H1 (cell line): ENCODE measurements around the gene PDE5A. TPM values are rescaled to one million over a fixed set of nuclear protein-coding genes. Genes with fewer than 3 reads are reported as not detected.

ENCODE experiments used
- CTCF ChIA-PET: fragments of 300-600 bp; sonication (Branson Sonifier 250); formaldehyde crosslinking; loops from one replicate; lab custom pipeline; 2021; ENCODE audit not compliant: partially characterized antibody; lab: Charles Lee
- POLR2A ChIA-PET: fragments of 300-600 bp; sonication (Branson Sonifier 250); formaldehyde crosslinking; loops from one replicate; lab custom pipeline; 2021; ENCODE audit warnings: inconsistent platforms; ENCODE audit not compliant: partially characterized antibody; lab: Charles Lee
- DNase-seq, 2 experiments: peaks; one replicate each; pipeline versions ENCODE4 v3.0.0 to v3.0.0-alpha.2; 2010 to 2022; ENCODE audit warnings: low spot score in 2 of 2, low read depth in 1 of 2, mixed read lengths in 1 of 2
- FAIRE-seq: peaks from 2 replicates; lab custom pipeline; 2011; peaks lifted over from hg19 to GRCh38; lab: Jason Lieb, UNC
- H2AFZ ChIP-seq: 2 replicates; pipeline ENCODE4 v1.8.1; 2012; ENCODE audit warnings: low read length, inconsistent platforms
- H2AK5ac ChIP-seq: 2 replicates; pipeline ENCODE4 v1.6.1; 2013; ENCODE audit warnings: low read depth, low read length
- H2BK120ac ChIP-seq: replicated peaks from 2 replicates; pipeline ENCODE3; 2013; ENCODE audit warnings: low read depth, low read length, inconsistent platforms
- H2BK12ac ChIP-seq: 2 replicates; pipeline ENCODE4 v1.6.1; 2013; ENCODE audit warnings: low read depth, low read length
- H2BK15ac ChIP-seq: 2 replicates; pipeline ENCODE4 v1.6.1; 2013; ENCODE audit warnings: low read length
- H2BK20ac ChIP-seq: 2 replicates; pipeline ENCODE4 v1.6.1; 2013; ENCODE audit warnings: low read length
- H2BK5ac ChIP-seq: 2 replicates; pipeline ENCODE4 v1.6.1; 2013; ENCODE audit warnings: low read depth, low read length
- H3K14ac ChIP-seq: 2 replicates; pipeline ENCODE4 v1.6.1; 2013; ENCODE audit warnings: inconsistent platforms; ENCODE audit not compliant: insufficient read length
- H3K18ac ChIP-seq: 2 replicates; pipeline ENCODE4 v1.6.1; 2013; ENCODE audit warnings: low read length; ENCODE audit errors: extremely low read depth
- H3K23ac ChIP-seq: 2 replicates; pipeline ENCODE4 v1.6.1; 2013; ENCODE audit warnings: inconsistent platforms; ENCODE audit not compliant: insufficient read length
- H3K23me2 ChIP-seq: 2 replicates; pipeline ENCODE4 v1.6.1; 2013; ENCODE audit warnings: low read depth, low read length
- H3K27ac ChIP-seq: 2 replicates; pipeline ENCODE4 v1.6.1; 2011; ENCODE audit warnings: low read depth, low read length, inconsistent platforms
- H3K27me3 ChIP-seq, 4 experiments: replicated peaks in 1 of 4; 1 replicate in 1 of 4; 2 replicates in 3 of 4; pipeline versions ENCODE4 v1.6.1 to v1.8.1; 2011 to 2013; ENCODE audit warnings: low read length in 3 of 4, mild to moderate bottlenecking in 3 of 4, inconsistent platforms in 2 of 4, mixed read lengths in 2 of 4, moderate library complexity in 1 of 4; ENCODE audit not compliant: control insufficient read depth in 3 of 4, insufficient read depth in 3 of 4; ENCODE audit errors: extremely low read depth in 1 of 4
- H3K36me3 ChIP-seq, 4 experiments: 2 replicates each; pipeline versions ENCODE4 v1.6.1 to v1.8.1; 2011 to 2013; ENCODE audit warnings: mild to moderate bottlenecking in 4 of 4, low read length in 3 of 4, moderate library complexity in 2 of 4, control low read depth in 1 of 4, inconsistent platforms in 1 of 4; ENCODE audit not compliant: insufficient read depth in 4 of 4, control insufficient read depth in 2 of 4
- H3K4ac ChIP-seq: replicated peaks from 2 replicates; pipeline ENCODE3; 2013; ENCODE audit warnings: low read length, low read depth, mixed read lengths, inconsistent platforms; ENCODE audit not compliant: insufficient read length
- H3K4me1 ChIP-seq, 4 experiments: replicated peaks in 1 of 4; 1 replicate in 1 of 4; 2 replicates in 3 of 4; pipeline versions ENCODE4 v1.6.1 to v1.8.1; 2011 to 2013; ENCODE audit warnings: low read length in 3 of 4, inconsistent platforms in 2 of 4, mixed read lengths in 1 of 4; ENCODE audit not compliant: insufficient read depth in 4 of 4, control insufficient read depth in 3 of 4
- H3K4me2 ChIP-seq, 2 experiments: 2 replicates each; pipeline versions ENCODE4 v1.6.1 to v1.8.1; 2011 to 2013; ENCODE audit warnings: low read depth in 2 of 2, low read length in 2 of 2, control low read depth in 1 of 2, inconsistent platforms in 1 of 2, mild to moderate bottlenecking in 1 of 2; ENCODE audit not compliant: insufficient read depth in 1 of 2
- H3K4me3 ChIP-seq, 4 experiments: fragments of 200-600, 300-600 bp in 1 of 4; sonication (generic), shearing (Covaris generic), sonication (Bioruptor Twin) in 1 of 4; 2 replicates each; pipeline versions ENCODE4 v1.5.1 to v1.8.1; 2011 to 2016; ENCODE audit warnings: low read length in 4 of 4, low read depth in 3 of 4, control low read depth in 2 of 4, inconsistent platforms in 2 of 4, mild to moderate bottlenecking in 2 of 4, mixed read lengths in 1 of 4, moderate library complexity in 1 of 4; ENCODE audit not compliant: insufficient read depth in 2 of 4; ENCODE audit errors: extremely low read depth in 1 of 4
- H3K56ac ChIP-seq: replicated peaks from 2 replicates; pipeline ENCODE3; 2013; ENCODE audit warnings: low read depth, mild to moderate bottlenecking, mixed read lengths, low read length, inconsistent platforms; ENCODE audit not compliant: insufficient read length
- H3K79me1 ChIP-seq: 2 replicates; pipeline ENCODE4 v1.6.1; 2013; ENCODE audit warnings: low read depth, low read length, control low read depth
- H3K79me2 ChIP-seq, 2 experiments: 2 replicates each; pipeline versions ENCODE4 v1.6.1 to v1.8.1; 2012 to 2013; ENCODE audit warnings: low read length in 2 of 2, mild to moderate bottlenecking in 2 of 2, inconsistent platforms in 1 of 2; ENCODE audit not compliant: insufficient read depth in 2 of 2, control insufficient read depth in 1 of 2
- H3K9ac ChIP-seq, 4 experiments: replicated peaks in 1 of 4; 1 replicate in 1 of 4; 2 replicates in 3 of 4; pipeline versions ENCODE4 v1.6.1 to v1.8.1; 2011 to 2013; ENCODE audit warnings: low read depth in 3 of 4, low read length in 3 of 4, control low read depth in 2 of 4, mild to moderate bottlenecking in 2 of 4, moderate library complexity in 2 of 4, inconsistent platforms in 1 of 4; ENCODE audit errors: extremely low read depth in 1 of 4
- H3K9me3 ChIP-seq, 2 experiments: 2 replicates each; pipeline versions ENCODE4 v1.6.1 to v1.8.1; 2012 to 2013; ENCODE audit warnings: mild to moderate bottlenecking in 2 of 2, moderate library complexity in 2 of 2, control low read depth in 1 of 2, inconsistent platforms in 1 of 2, low read depth in 1 of 2, low read length in 1 of 2, mixed read lengths in 1 of 2; ENCODE audit not compliant: insufficient read depth in 2 of 2
- H4K20me1 ChIP-seq, 2 experiments: replicated peaks in 1 of 2; 2 replicates each; pipeline versions ENCODE3 to v1.8.1; 2011 to 2013; ENCODE audit warnings: inconsistent platforms in 2 of 2, low read length in 2 of 2, mild to moderate bottlenecking in 1 of 2; ENCODE audit not compliant: insufficient read depth in 2 of 2, control insufficient read depth in 1 of 2
- H4K5ac ChIP-seq: 2 replicates; pipeline ENCODE4 v1.6.1; 2013; ENCODE audit warnings: low read length, low read depth, mixed read lengths, inconsistent platforms; ENCODE audit not compliant: insufficient read length
- H4K8ac ChIP-seq: 2 replicates; pipeline ENCODE4 v1.8.0; 2013; ENCODE audit warnings: mild to moderate bottlenecking, moderate library complexity, low read length, inconsistent platforms; ENCODE audit not compliant: insufficient read depth; ENCODE audit errors: extremely low read depth
- H4K91ac ChIP-seq: replicated peaks from 2 replicates; pipeline ENCODE3; 2013; ENCODE audit warnings: low read length, mixed read lengths, inconsistent platforms; ENCODE audit not compliant: insufficient read length
- GTF2F1 ChIP-seq: IDR thresholded peaks from 2 replicates; pipeline ENCODE4 v1.6.1; 2012; ENCODE audit warnings: low read depth, low read length, improper control_type of control experiment, borderline replicate concordance
- KDM4A ChIP-seq: IDR thresholded peaks from one replicate; pipeline ENCODE4 v1.7.1; 2012; ENCODE audit warnings: low read depth, mild to moderate bottlenecking, moderate library complexity, low read length, inconsistent platforms; ENCODE audit not compliant: severe bottlenecking
- POU5F1 ChIP-seq: IDR thresholded peaks from 2 replicates; pipeline ENCODE4 v1.6.1; 2011; ENCODE audit warnings: low read depth, mild to moderate bottlenecking, low read length, moderate library complexity
- SAP30 ChIP-seq: fragments of 300-600 bp; sonication (generic); IDR thresholded peaks from 2 replicates; pipeline ENCODE4 v1.7.1; 2012; ENCODE audit warnings: low read length, moderate library complexity, mild to moderate bottlenecking, inconsistent platforms; ENCODE audit not compliant: insufficient read depth, insufficient replicate concordance
- SIN3A ChIP-seq, 2 experiments: IDR thresholded peaks in 1 of 2; conservative IDR thresholded peaks in 1 of 2; 2 replicates each; pipeline ENCODE4 v1.6.1; 2011 to 2012; ENCODE audit warnings: low read length in 2 of 2, improper control_type of control experiment in 1 of 2, low read depth in 1 of 2, mild to moderate bottlenecking in 1 of 2
- SP1 ChIP-seq: IDR thresholded peaks from 2 replicates; pipeline ENCODE4 v1.6.1; 2011; ENCODE audit warnings: low read depth, low read length
- TCF12 ChIP-seq: IDR thresholded peaks from 2 replicates; pipeline ENCODE4 v1.6.1; 2011; ENCODE audit warnings: low read depth, mild to moderate bottlenecking, low read length
- WGBS, 2 experiments: shearing (Covaris generic) in 1 of 2; methylation state at CpG; one replicate each; pipeline versions ENCODE4 v1.1.6 to v1.1.7; 2013 to 2015; ENCODE audit warnings: low lambda C conversion rate in 2 of 2, mixed read lengths in 2 of 2, inconsistent platforms in 1 of 2, low coverage in 1 of 2, missing lambda C conversion rate in 1 of 2; ENCODE audit not compliant: insufficient replicate concordance in 2 of 2, insufficient coverage in 1 of 2, insufficient read length in 1 of 2; ENCODE audit errors: extremely low coverage in 1 of 2, missing lambda C conversion rate in 1 of 2; 5-methylcytosine and 5-hydroxymethylcytosine counted together
- long read RNA-seq, 2 experiments: library from RNA in 1 of 2; library from capped mRNA in 1 of 2; stranded (forward); transcript quantifications; one replicate each; pipeline ENCODE4 v2.0.0, GENCODE V29; 2021; ENCODE audit warnings: inconsistent platforms in 1 of 2
- polyA minus RNA-seq, 3 experiments: library from RNA; depleted of rRNA, polyadenylated mRNA; stranded (reverse); fragments of >200 nt; gene quantifications; 1 replicate in 2 of 3; 2 replicates in 1 of 3; pipeline ENCODE4 v1.2.3, GENCODE V29; 2011
- polyA plus RNA-seq, 7 experiments: library from polyadenylated mRNA; depleted of rRNA in 3 of 7; stranded (reverse) in 5 of 7; unstranded in 2 of 7; fragments of >200 nt in 5 of 7; fragments of 200-250 nt in 2 of 7; gene quantifications; 1 replicate in 5 of 7; 2 replicates in 1 of 7; 4 replicates in 1 of 7; pipeline versions ENCODE4 v1.2.1 to v1.2.3, GENCODE V29; 2011 to 2013; ENCODE audit warnings: missing spikeins in 2 of 7, mixed read lengths in 2 of 7
- total RNA-seq: library from RNA; stranded (reverse); fragmentation: NEBNext Ultra II Directional; extraction: Animal tissue kit (Norgen Biotek cat#: 25700); gene quantifications from 2 replicates; pipeline ENCODE4 v1.2.1, GENCODE V29; 2021

Gene PDE5A
- total RNA-seq = 29.5 and 32.4 TPM in 2 replicates
- polyA plus RNA-seq (2011; rRNA removed) = 3.4 and 5.6 TPM in 2 replicates
- polyA plus RNA-seq (2011; cell fraction: cytosol; rRNA removed) = 8.1 TPM
- 10.9 TPM for polyA plus RNA-seq (2011; cell fraction: nucleus; rRNA removed)
- 6.9 to 13.7 TPM (median 12.9 TPM) in 4 replicates for polyA plus RNA-seq (2012, experiment 1 of 2)
- polyA plus RNA-seq (2012, experiment 2 of 2) = 0.59 TPM
- polyA plus RNA-seq (2013, experiment 1 of 2) = 11.6 TPM
- polyA plus RNA-seq (2013, experiment 2 of 2) = 12.1 TPM
- 55.2 and 66.1 TPM in 2 replicates for polyA minus RNA-seq (2011; rRNA and poly(A)+ RNA removed)
- polyA minus RNA-seq (2011; cell fraction: cytosol; rRNA and poly(A)+ RNA removed) = 26.3 TPM
- polyA minus RNA-seq (2011; cell fraction: nucleus; rRNA and poly(A)+ RNA removed) = 114 TPM
- long read RNA-seq, experiment 1, full-length matches to known transcripts = 1 of 20 reads
- long read RNA-seq, experiment 1, partial matches to known transcripts = 7 of 20 reads
- long read RNA-seq, experiment 1, other reads (novel, unspliced or antisense) = 12 of 20 reads
- long read RNA-seq, experiment 2, full-length matches to known transcripts = 2 of 8 reads
- long read RNA-seq, experiment 2, partial matches to known transcripts = 4 of 8 reads
- long read RNA-seq, experiment 2, other reads (novel, unspliced or antisense) = 2 of 8 reads

DNA sequence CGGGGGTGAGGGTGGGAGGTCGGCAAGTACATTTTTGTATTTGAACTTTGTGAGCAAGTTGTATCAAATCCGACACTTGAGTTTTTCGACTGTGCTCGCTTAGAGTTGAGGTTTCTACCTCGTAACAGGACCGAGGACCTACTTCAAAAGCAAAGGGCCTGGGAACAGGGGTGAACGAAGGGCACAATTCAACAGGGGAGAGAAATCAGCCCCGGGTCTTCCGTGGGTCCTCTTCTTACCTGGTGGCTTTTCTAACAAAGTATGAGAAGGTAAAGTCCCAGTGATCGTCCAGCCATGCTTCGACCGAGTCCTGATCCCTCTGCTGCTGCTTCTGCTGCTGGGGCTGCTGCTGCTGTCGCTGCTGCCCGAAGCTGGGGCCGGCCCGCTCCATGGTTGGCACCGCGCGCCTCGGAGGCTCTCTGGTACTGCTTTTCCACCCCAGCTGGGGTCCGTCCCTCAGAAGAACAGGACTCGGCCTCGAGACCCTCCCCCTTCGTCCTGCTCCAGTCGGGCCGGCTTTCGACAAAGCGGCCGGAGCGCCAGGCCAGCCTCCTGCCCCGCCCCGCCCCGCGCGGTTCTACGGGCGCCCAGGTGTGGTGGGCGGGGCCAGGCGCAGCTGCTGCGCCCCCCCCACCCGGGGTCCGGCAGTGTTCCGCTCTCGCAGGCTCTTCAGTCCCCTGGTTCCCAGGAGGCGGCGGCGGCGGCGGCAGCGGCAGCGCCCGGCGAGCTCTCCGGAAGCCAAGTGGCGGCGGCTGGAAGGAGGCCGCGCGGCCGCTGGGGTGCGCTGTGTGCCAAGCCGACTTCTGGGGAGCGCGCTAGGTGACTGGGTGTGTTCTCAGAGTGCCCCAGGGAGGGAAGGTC is at the start of gene PDE5A:
Gene PDE5A, minus strand, starts transcription at position 524 of the 861 bp plus-strand sequence. Its CDS starts 133 bp downstream, at position 391.
- ChIA-PET CTCF (interaction anchor here (0.5 to 3.1 kb wide), 38 partner anchors 8 to 663 kb away, joined by 3 to 23 read pairs (median 4); no protein-coding TSS in a partner anchor), POLR2A (interaction anchor here (0.6 to 2.9 kb wide), 12 partner anchors 15 to 428 kb away, joined by 3 to 10 read pairs (median 3); no protein-coding TSS in a partner anchor)
- DNase-seq (peak; percentile 79 to 91), FAIRE-seq (no peak)
- no peak within 1 kb of the TSS for H3K14ac ChIP-seq
- H3K23me2 ChIP-seq = no peaks in the 10 kb centered on the region; the same call in 1 of the 2 replicates
- H2AFZ ChIP-seq = peak within 1 kb of the TSS; percentile 97
- peak within 1 kb of the TSS; percentile 80 to 87 for H3K4me2 ChIP-seq
- H3K23ac ChIP-seq = no peak within 1 kb of the TSS
- H3K27ac ChIP-seq = peak within 1 kb of the TSS; percentile 73; the same call in 1 of the 2 replicates
- H4K8ac ChIP-seq = peak within 1 kb of the TSS; percentile 97
- H3K9me3 ChIP-seq = no peaks in the 10 kb centered on the region
- no peak within 1 kb of the TSS for H2BK20ac ChIP-seq
- no peaks in the 10 kb centered on the region for H3K27me3 ChIP-seq
- H3K79me1 ChIP-seq = no peaks in the 10 kb centered on the region
- peaks cover 4% of the 10 kb centered on the region in 2 experiments for H4K20me1 ChIP-seq
- no peak within 1 kb of the TSS for H2AK5ac ChIP-seq
- H4K91ac ChIP-seq = peak within 1 kb of the TSS; percentile 36
- peaks cover 7 to 29% of the 10 kb centered on the region in 2 experiments; a peak in 3 of 4 replicates for H3K79me2 ChIP-seq
- peak within 1 kb of the TSS; percentile 75 to 96 (median 81) for H3K4me3 ChIP-seq
- peak within 1 kb of the TSS; percentile 55 for H3K4ac ChIP-seq
- H2BK15ac ChIP-seq = no peak within 1 kb of the TSS
- peak within 1 kb of the TSS; percentile 43 for H2BK120ac ChIP-seq
- H4K5ac ChIP-seq = peak within 1 kb of the TSS; percentile 81
- peak within 1 kb of the TSS; percentile 75 to 84 (median 79) for H3K9ac ChIP-seq
- no peaks in the 10 kb centered on the region for H3K36me3 ChIP-seq
- peak within 1 kb of the TSS; percentile 78 for H3K18ac ChIP-seq
- peak within 1 kb of the TSS; percentile 79 for H3K56ac ChIP-seq
- 0 out of 2 replicates have a peak within 1 kb of the TSS, but pooled peaks have one; percentile 29 for H2BK12ac ChIP-seq
- H2BK5ac ChIP-seq = peak within 1 kb of the TSS; percentile 75; the same call in 1 of the 2 replicates
- H3K4me1 ChIP-seq = peaks cover 0 to 3% (median 0%) of the 10 kb centered on the region in 4 experiments; a peak in 2 of 7 replicates
- 1% methylated on average over 56 of the region's 65 CpGs; no CpG with 5 or more reads in 1 of the 2 experiments for WGBS, 2 experiments
- TF ChIP-seq KDM4A (peak; percentile 34), SP1 (peak; percentile 46; the same call in 1 of the 2 replicates), SIN3A (conservative IDR thresholded peaks at IDR 0.05 in 1 of 2, IDR thresholded peaks at IDR 0.05 in 1 of 2; ENCODE audit: low read depth in 1 of 2, low read length in 2 of 2) (no peak; a peak in 1 of 4 replicates), GTF2F1 (peak; percentile 45; the same call in 1 of the 2 replicates), POU5F1 (no peak), TCF12 (peak; percentile 81; the same call in 1 of the 2 replicates), SAP30 (no peak)
